HFFc6 (cell line): ENCODE results near the gene SART1. TPM values are rescaled to one million over a fixed set of nuclear protein-coding genes. Genes with fewer than 3 reads are reported as not detected.

Experiments
- DNase-seq: peaks from one replicate; pipeline ENCODE4 v3.0.0-alpha.2; 2018
- H3K27ac Mint-ChIP-seq: 2 replicates; pipeline ENCODE4 v1.8.0; 2020; ENCODE audit warnings: mild to moderate bottlenecking, mixed read lengths
- H3K27me3 Mint-ChIP-seq: 2 replicates; pipeline ENCODE4 v1.8.0; 2021; ENCODE audit warnings: mild to moderate bottlenecking, moderate library complexity, mixed read lengths; ENCODE audit not compliant: insufficient read depth
- H3K36me3 Mint-ChIP-seq: 2 replicates; pipeline ENCODE4 v1.8.0; 2021; ENCODE audit warnings: low read depth, mixed read lengths
- H3K4me1 Mint-ChIP-seq: 2 replicates; pipeline ENCODE4 v1.8.0; 2020; ENCODE audit warnings: low read depth, mixed read lengths
- H3K4me3 Mint-ChIP-seq: 2 replicates; pipeline ENCODE4 v1.8.0; 2020; ENCODE audit warnings: mild to moderate bottlenecking, moderate library complexity, mixed read lengths
- H3K9me3 Mint-ChIP-seq: 2 replicates; pipeline ENCODE4 v1.8.0; 2020; ENCODE audit warnings: mild to moderate bottlenecking, mixed read lengths
- CTCF ChIP-seq: fragments of 200-600 bp; sonication (generic); IDR thresholded peaks from 2 replicates; pipeline ENCODE4 v1.5.0; 2021; ENCODE audit warnings: antibody characterized with exemption, mild to moderate bottlenecking
- total RNA-seq, 6 experiments: library from RNA; stranded (reverse); fragmentation: NEBNext Ultra II Directional; extraction: Animal tissue kit (Norgen Biotek cat#: 25700); gene quantifications; 2 replicates in 1 of 6; 3 replicates in 5 of 6; pipeline ENCODE4 v1.2.3, GENCODE V29; 2021

Gene SART1
- total RNA-seq, 6 experiments from 2014 or later, result 51.7 to 69.3 (median 61.0) TPM

DNA sequence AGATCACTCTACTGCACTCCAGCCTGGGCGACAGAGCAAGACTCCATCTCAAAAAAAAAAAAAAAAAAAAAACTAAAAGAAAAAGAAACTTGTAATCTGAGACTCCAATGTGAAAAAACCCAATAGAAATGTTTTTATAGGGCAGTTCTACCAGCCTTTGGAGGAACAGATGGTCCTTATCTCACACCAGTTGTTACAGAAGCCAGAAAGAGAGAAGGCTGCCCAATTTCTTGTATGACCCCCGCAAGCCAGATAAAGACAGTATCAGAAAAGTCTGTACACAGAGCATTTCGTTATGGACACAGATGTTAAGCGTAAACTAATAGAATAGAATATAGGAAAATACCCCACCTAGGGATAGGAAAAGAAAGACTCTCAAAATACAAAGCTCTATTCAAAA is 27.5 kb upstream of the SART1 start:
- Mint-ChIP-seq H3K27me3 (peaks cover 3% of the 10 kb centered on the region), H3K9me3 (no peaks in the 10 kb centered on the region), H3K36me3 (0 out of 2 replicates have a peak, but pooled peaks cover 1% of the 10 kb centered on the region), H3K4me1 (peaks cover 11% of the 10 kb centered on the region), H3K27ac (no peak overlapping the region), H3K4me3 (no peak overlapping the region)
- no peak for DNase-seq
- TF ChIP-seq CTCF, result no peak

GRCh38 chr11:65937766-65938165 is 23.8 kb upstream of the SART1 start:
- TF ChIP-seq CTCF, result no peak
- H3K27ac Mint-ChIP-seq, result no peak overlapping the region
- no peak overlapping the region for H3K4me3 Mint-ChIP-seq
- H3K4me1 Mint-ChIP-seq, result peaks cover 34% of the 10 kb centered on the region
- H3K36me3 Mint-ChIP-seq, result no peaks in the 10 kb centered on the region
- H3K27me3 Mint-ChIP-seq, result peaks cover 7% of the 10 kb centered on the region
- H3K9me3 Mint-ChIP-seq, result no peaks in the 10 kb centered on the region
- no peak for DNase-seq

GRCh38 chr11:65941720-65942310 is 19.7 kb upstream of the SART1 start:
- TF ChIP-seq CTCF, result no peak
- H3K4me1 Mint-ChIP-seq, result peaks cover 28% of the 10 kb centered on the region
- no peaks in the 10 kb centered on the region for H3K9me3 Mint-ChIP-seq
- peak overlapping the region; percentile 74 for H3K4me3 Mint-ChIP-seq
- peaks cover 8% of the 10 kb centered on the region for H3K27me3 Mint-ChIP-seq
- DNase-seq, result no peak
- peak overlapping the region; percentile 94 for H3K27ac Mint-ChIP-seq
- H3K36me3 Mint-ChIP-seq, result no peaks in the 10 kb centered on the region

GRCh38 chr11:65942531-65942930 is 19.0 kb upstream of the SART1 start:
- H3K36me3 Mint-ChIP-seq, result no peaks in the 10 kb centered on the region
- no peak for TF ChIP-seq CTCF

DNA sequence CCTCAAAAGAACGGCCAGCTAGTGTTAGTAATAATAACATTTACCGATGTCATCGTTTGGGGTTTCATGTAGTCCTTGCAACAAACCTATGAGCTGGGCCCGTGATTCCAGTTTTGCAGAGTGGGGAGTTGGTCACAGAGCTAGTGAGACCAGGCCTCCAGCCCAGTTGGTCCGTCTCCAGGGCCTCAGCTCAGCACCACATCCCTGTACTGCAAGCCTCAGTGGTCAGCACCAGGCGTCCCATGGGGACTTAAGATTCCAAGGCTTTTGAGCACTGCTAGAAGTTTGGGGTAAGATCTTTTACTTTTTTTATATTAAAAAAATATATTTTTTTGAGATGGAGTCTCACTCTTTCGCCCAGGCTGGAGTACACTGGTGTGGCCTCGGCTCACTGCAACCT is 17.3 kb upstream of the SART1 start:
- DNase-seq, result no peak
- Mint-ChIP-seq H3K9me3 (no peaks in the 10 kb centered on the region), H3K4me1 (peaks cover 33% of the 10 kb centered on the region), H3K4me3 (no peak overlapping the region), H3K27me3 (peaks cover 8% of the 10 kb centered on the region), H3K36me3 (no peaks in the 10 kb centered on the region), H3K27ac (no peak overlapping the region)
- TF ChIP-seq CTCF, result no peak

More at GRCh38 chr11:65942531-65942930, 19.0 kb upstream of the SART1 start:
- Mint-ChIP-seq H3K27ac (peak overlapping the region; percentile 54), H3K9me3 (no peaks in the 10 kb centered on the region), H3K4me3 (no peak overlapping the region), H3K27me3 (peaks cover 9% of the 10 kb centered on the region), H3K4me1 (peaks cover 28% of the 10 kb centered on the region)
- no peak for DNase-seq
